Measurements from ENCODE around the gene CRIM1.

Gene CRIM1

GRCh38 chr2:36596397-36596796 lies 240.8 kb downstream of the CRIM1 start:
- DNase-seq = no peak

GRCh38 chr2:36597003-36597531 lies 241.5 kb downstream of the CRIM1 start:
- DNase-seq = no peak

- DNase-seq = peak; percentile 62
Measured at GRCh38 chr2:36597532-36598377, 242.2 kb downstream of the CRIM1 start, which contains the start of gene FEZ2. TSS of gene FEZ2 (minus strand) at chr2:36598168. CDS start at chr2:36598142, 26 bp downstream.
